Tibial artery (tissue), 4 donors: Measurements from ENCODE around the gene RBM38.

Experiments
- DNase-seq, 2 donors: peaks; one replicate each; pipeline ENCODE4 v3.0.0-alpha.2; 2019
- H3K27ac ChIP-seq, 2 donors: fragments of 200-600 bp; sonication (generic) in 1 of 2; 1 replicate in 1 of 2; 2 replicates in 1 of 2; pipeline ENCODE4 v1.5.1; 2018 to 2019; ENCODE audit warnings: mild to moderate bottlenecking in 1 of 2
- H3K27me3 ChIP-seq, 2 donors: fragments of 200-600 bp; sonication (generic) in 1 of 2; one replicate each; pipeline versions ENCODE4 v1.5.1 to v1.6.0; 2016 to 2019
- H3K36me3 ChIP-seq, 3 donors: fragments of 200-600 bp; sonication (generic) in 2 of 3; one replicate each; pipeline ENCODE4 v1.5.1; 2016 to 2019; ENCODE audit warnings: mild to moderate bottlenecking in 2 of 3
- H3K4me1 ChIP-seq, 4 donors: fragments of 200-600 bp; sonication (generic) in 2 of 4; 1 replicate in 3 of 4; 2 replicates in 1 of 4; pipeline ENCODE4 v1.5.1; 2016 to 2019
- H3K4me3 ChIP-seq, 2 donors: fragments of 200-600 bp; sonication (generic) in 1 of 2; 1 replicate in 1 of 2; 2 replicates in 1 of 2; pipeline ENCODE4 v1.5.1; 2018 to 2019; ENCODE audit warnings: mild to moderate bottlenecking in 2 of 2
- H3K9me3 ChIP-seq, 3 donors: fragments of 200-600 bp; sonication (generic) in 1 of 3; one replicate each; pipeline ENCODE4 v1.5.1; 2016 to 2019
- CTCF ChIP-seq, 2 experiments: fragments of 200-600 bp in 1 of 2; fragments of 450-650 bp in 1 of 2; IDR thresholded peaks; one replicate each; pipeline ENCODE4 v1.5.1; 2017 to 2019; ENCODE audit warnings: antibody characterized with exemption in 2 of 2, mild to moderate bottlenecking in 1 of 2, moderate library complexity in 1 of 2
- intact Hi-C: fragments of 100-400 bp; cut with DNase I; formaldehyde crosslinking; loops from one replicate; pipeline ENCODE4 v1.15.0; 2023; ENCODE audit warnings: low total_unique reads

The RBM38 gene

GRCh38 chr20:57448764-57449354, 57.7 kb downstream of the RBM38 start:
- Histone ChIP-seq H3K9me3 (no peaks in the 10 kb centered on the region), H3K27me3 (no peaks in the 10 kb centered on the region), H3K4me1 (peaks cover 0 to 31% (median 11%) of the 10 kb centered on the region in 4 donors), H3K27ac (no peak overlapping the region), H3K4me3 (no peak overlapping the region), H3K36me3 (no peaks in the 10 kb centered on the region)
- TF ChIP-seq CTCF (IDR thresholded peaks at IDR 0.05): no peak
- intact Hi-C loops: no loop called here
- DNase-seq: no peak

- intact Hi-C loops: no loop called here
- no peaks in the 10 kb centered on the region for H3K36me3 ChIP-seq
- H3K9me3 ChIP-seq: no peaks in the 10 kb centered on the region
- DNase-seq: no peak
- no peaks in the 10 kb centered on the region for H3K27me3 ChIP-seq
- no peak overlapping the region for H3K27ac ChIP-seq
- peaks cover 0 to 27% (median 9%) of the 10 kb centered on the region in 4 donors for H3K4me1 ChIP-seq
- TF ChIP-seq CTCF (IDR thresholded peaks at IDR 0.05): no peak
- no peak overlapping the region for H3K4me3 ChIP-seq
These were observed 58.5 kb downstream of the RBM38 start for GRCh38 chr20:57449398-57450354.

DNA sequence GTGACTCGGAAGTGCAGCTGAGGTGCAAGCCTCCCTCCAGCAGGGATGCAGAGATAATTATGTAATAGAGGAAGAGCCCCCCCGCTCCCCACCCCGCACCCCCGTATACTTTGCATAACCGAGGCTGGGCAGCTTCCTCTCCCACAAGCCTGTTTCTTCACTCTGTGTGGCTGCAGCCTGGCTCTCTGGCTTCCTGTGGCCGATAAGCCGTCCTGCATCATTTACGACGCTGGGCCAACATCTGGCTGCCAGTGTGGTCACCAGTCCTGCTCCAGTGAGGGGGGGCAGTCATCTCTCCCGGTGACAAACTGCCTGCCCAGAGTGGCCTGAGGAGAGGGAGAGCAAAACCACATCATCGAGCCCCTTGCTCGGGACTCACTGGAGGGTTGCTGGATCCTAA, 59.2 kb downstream of the RBM38 start:
- H3K4me3 ChIP-seq: no peak overlapping the region
- H3K4me1 ChIP-seq: peaks cover 0 to 19% (median 4%) of the 10 kb centered on the region in 4 donors
- no peaks in the 10 kb centered on the region for H3K36me3 ChIP-seq
- no peak overlapping the region for H3K27ac ChIP-seq
- DNase-seq: peak; percentile 50 to 80
- intact Hi-C loops: no loop called here
- no peak for TF ChIP-seq CTCF (IDR thresholded peaks at IDR 0.05)
- no peaks in the 10 kb centered on the region for H3K9me3 ChIP-seq
- H3K27me3 ChIP-seq: no peaks in the 10 kb centered on the region

DNA sequence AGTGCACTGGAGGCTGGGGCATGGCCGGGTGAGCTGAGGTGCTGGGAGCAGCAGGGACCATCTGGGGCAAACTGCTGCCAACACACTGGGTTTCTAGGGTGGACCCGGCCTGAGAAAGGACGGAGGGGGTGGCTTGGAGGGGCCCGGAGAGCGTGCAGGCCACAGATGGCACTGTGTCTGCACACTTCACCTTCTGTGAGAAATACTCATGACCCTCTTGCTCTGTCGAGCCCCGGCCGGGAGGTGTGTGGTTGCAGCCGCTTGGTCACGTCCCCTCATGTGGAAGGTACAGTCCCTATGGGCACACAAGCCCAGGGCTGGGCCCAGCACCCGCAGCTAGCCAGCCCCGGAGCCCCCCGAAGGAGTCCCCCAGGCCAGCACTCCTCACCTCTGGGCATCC, 59.7 kb downstream of the RBM38 start:
- H3K9me3 ChIP-seq: no peaks in the 10 kb centered on the region
- TF ChIP-seq CTCF (IDR thresholded peaks at IDR 0.05): no peak
- no peak overlapping the region for H3K4me3 ChIP-seq
- H3K36me3 ChIP-seq: no peaks in the 10 kb centered on the region
- no peak for DNase-seq
- H3K27me3 ChIP-seq: no peaks in the 10 kb centered on the region
- H3K4me1 ChIP-seq: peaks cover 0 to 15% (median 3%) of the 10 kb centered on the region in 4 donors
- no peak overlapping the region for H3K27ac ChIP-seq
- intact Hi-C loops: no loop called here

DNA sequence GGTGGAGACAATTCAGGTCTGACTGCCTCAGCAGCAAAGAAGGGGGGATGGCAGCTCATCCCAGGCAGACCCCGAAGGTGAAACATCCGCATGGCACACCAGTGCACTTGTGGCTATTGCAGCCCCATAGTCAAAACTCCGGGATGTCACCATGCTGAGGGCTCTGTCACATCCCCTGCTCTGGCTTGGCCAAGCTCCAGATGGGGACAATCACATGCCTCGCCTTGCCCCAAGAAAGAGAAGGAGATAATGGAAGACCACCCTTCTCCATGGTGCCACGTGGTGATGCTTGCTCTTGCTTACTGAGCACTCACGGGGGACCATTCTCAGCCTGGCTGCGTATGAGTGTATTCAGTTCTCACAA, 60.2 kb downstream of the RBM38 start:
- Histone ChIP-seq H3K27me3 (no peaks in the 10 kb centered on the region), H3K9me3 (no peaks in the 10 kb centered on the region), H3K27ac (no peak overlapping the region), H3K4me3 (no peak overlapping the region), H3K4me1 (peaks cover 0 to 15% (median 3%) of the 10 kb centered on the region in 4 donors), H3K36me3 (no peaks in the 10 kb centered on the region)
- no peak for TF ChIP-seq CTCF (IDR thresholded peaks at IDR 0.05)
- no peak for DNase-seq
- intact Hi-C loops: no loop called here
